CD4-positive, alpha-beta T cell treated with Interleukin-17A for 1 hour (primary cell): ENCODE results near the gene ZDHHC24.
"Not testable (repeated sequence)": the region's sequence is repeated elsewhere in the genome, so short reads cannot be mapped to it uniquely, and the experiment has no call there.

Experiments used
- DNase-seq: peaks from one replicate; pipeline ENCODE4 v3.0.0-alpha.2; 2020

Gene ZDHHC24

GRCh38 chr11:66543263-66544107, 2.4 kb downstream of the ZDHHC24 start:
- peak; percentile 82 for DNase-seq

- DNase-seq, result no peak
These were observed 3.5 kb downstream of the ZDHHC24 start for GRCh38 chr11:66542362-66542761.

DNA sequence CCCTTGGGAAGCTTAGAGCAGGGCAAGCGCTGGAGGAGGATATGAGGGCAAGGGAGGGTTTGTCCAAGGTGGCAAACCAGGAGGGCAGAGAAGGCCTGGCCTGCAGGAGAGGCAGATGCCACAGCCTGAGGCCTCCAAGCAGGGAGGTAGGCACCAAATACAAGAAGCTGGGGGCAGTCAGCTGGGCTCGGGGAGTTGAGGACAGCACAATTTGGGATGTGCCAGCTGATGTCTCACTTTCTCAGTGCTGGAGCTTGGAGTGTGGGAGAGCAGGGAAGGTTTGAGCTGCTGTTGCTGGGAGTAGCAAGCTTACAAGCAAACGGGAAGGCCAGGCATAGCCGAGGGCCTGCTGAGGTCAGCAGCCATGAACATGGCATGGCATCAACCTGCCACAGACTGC, 4.0 kb downstream of the ZDHHC24 start:
- no peak for DNase-seq

DNA sequence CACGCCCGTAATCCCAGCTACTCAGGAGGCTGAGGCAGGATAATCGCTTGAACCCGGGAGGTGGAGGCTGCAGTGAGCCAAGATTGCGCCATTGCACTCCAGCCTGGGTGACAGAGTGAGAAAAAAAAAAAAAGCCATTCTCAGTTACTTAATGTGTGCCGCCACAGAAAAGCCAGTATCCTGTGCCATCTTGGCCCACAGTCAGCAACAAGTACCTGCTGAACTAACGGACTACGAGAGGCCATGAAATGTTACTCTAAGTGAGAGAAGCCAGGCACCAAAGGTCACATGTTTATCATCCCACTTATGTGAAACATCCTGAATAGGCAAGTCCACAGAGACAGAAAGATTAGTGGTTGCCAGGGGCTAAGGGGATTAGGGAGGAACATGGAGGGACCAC, 5.2 kb downstream of the ZDHHC24 start:
- not testable (repeated sequence) for DNase-seq

- DNase-seq, result no peak
These were observed 6.0 kb downstream of the ZDHHC24 start for GRCh38 chr11:66539870-66540213.

GRCh38 chr11:66539170-66539869, 6.5 kb downstream of the ZDHHC24 start:
- DNase-seq, result no peak

GRCh38 chr11:66532784-66533183, 13.1 kb downstream of the ZDHHC24 start:
- no peak for DNase-seq

GRCh38 chr11:66531841-66532240, 14.0 kb downstream of the ZDHHC24 start:
- no peak for DNase-seq

DNA sequence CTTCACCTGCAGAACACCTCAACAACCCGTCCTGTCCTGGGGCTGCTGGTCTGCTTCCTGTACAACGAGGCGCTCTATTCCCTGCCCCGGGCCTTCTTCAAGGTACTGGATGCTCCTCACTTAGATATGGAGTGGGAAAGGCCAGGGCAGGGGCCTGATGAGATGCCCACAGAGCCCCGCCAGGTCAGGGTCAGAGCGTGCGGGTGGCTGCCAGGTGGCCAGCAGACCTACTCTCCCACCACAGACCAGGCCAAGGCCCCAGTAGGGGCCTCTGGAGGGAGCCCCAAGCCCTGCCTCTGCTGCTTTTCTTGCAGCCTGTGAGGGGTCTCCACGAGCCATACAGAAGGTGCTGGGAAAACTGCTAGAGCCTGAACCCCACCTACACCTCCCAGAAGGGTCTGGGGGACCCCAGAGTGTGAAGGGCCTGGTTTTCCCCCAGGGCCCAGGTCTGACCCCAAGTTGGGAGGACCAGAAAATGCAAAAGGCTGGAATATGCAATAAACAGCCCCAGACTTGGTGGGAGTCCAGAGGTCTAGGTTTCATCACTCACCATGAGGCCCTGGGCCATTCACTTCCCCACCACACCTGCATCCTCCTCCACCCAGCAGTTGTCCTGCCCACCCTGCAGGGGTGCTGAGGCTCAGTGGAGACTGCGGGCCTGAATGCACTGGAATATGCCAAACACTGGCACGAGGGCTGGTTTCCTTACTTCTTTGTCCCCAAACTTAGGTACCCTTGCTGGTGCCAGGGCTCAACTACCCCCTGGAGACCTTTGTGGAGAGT, 14.7 kb downstream of the ZDHHC24 start:
- DNase-seq, result no peak

GRCh38 chr11:66529655-66530054, 16.2 kb downstream of the ZDHHC24 start:
- no peak for DNase-seq

- DNase-seq, result no peak
These were observed 16.8 kb downstream of the ZDHHC24 start for GRCh38 chr11:66529069-66529468.

DNA sequence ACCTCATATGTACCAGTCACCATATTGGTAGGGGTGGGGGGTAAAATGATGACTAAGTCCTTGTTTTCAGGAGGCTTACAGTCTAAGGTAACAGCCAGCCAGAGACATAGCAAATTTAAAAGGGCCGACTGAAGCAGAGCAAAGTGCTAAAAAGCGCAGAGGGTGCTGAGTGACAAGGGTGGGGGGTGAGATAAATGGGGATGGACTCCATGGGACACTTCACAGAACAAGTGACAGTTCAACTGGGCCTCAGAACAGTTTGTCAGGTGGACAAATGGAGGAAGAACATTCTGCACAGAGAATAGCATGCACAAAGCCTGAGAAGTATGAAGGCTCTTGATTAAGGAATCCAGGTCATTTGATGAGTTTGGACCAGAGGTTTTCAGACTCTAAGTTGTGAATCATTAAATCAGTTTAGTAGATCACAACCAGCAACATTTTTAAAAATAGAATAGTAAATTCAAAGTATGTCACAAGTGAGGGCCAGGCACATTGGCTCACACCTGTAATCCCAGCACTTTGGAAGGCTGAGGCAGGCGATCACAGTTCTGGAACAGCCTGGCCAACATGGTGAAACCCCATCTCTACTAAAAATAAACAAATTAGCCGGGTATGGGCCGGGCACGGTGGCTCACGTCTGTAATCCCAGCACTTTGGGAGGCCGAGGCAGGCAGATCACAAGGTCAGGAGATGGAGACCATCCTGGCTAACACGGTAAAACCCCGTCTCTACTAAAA, 21.4 kb downstream of the ZDHHC24 start:
- DNase-seq, result no peak

- no peak for DNase-seq
These were observed 22.2 kb downstream of the ZDHHC24 start for GRCh38 chr11:66523611-66524010.

DNA sequence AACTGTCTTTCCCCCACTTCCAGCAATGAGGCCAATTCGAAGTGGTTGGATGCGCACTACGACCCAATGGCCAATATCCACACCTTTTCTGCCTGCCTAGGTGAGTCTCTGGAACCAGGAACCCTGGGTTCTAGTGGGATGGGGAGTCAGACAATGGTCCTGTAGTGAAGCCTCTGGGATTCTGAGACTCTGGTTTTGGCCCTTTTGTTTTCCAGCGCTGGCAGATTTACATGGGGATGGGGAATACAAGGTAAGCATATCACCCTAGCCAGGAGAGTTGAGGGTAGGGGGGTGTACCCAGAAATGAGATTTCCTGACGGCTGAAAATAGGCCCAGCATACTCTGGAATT, 34.9 kb downstream of the ZDHHC24 start:
- no peak for DNase-seq

DNA sequence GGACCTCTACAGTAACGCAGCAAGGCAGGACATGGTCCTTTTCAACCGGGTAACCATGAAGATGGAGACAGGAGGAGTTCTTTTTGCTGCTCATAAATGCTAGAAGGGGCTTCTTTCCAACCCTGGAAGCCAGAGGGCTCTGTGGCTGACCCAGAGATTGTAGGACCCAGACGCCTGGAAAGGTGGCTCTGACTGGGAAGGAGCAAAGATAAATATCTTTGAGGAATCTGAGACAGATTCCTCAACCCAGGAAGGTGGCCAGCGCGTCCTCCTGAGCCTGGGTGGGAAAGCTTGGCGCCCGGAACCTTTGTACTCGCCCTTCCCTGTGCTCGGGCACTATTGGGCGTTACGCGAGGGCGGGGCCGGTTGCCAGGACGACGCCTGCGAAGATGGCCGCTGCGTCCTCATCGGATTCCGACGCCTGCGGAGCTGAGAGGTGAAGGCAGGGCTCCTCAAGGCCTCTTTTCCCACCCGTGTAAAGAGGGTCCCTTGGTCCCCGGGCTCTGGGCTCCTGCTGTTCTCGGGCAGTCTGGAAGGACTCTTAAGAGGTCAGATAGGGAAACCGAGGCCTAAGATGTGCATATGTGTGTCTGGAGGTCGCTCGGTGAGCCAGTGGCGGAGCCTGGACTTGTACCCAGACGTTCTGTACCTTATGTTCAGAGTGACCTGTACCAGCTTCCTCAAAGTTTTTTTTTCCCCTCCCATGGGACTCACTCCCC, 35.4 kb downstream of the ZDHHC24 start, which contains the start of gene BBS1:
TSS of gene BBS1 (plus strand) at position 365 of the 719 bp plus-strand sequence. CDS start at position 390, 25 bp downstream.
- peak; percentile 84 for DNase-seq

DNA sequence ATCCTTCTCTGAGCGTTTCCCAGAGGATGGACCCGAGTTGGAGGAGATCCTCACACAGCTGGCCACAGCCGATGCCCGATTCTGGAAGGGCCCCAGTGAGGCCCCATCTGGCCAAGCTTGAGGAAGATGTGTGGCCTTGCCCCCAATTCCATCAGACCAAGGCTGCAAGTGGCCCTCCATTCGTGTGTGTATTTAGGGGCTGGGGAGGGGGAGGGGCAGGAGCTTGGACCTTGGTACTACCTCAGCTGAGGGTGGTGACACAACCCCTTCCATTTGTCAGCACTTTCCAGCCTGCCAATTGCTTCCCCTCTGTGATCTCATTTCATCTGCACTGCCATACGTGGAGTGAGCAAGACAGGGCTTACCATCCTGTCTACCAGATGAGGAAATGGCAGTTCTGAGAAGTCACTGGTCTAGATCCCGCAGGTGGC, 36.7 kb downstream of the ZDHHC24 start:
- DNase-seq, result no peak

- DNase-seq, result no peak
These were observed 40.5 kb downstream of the ZDHHC24 start for GRCh38 chr11:66505276-66505816.

DNA sequence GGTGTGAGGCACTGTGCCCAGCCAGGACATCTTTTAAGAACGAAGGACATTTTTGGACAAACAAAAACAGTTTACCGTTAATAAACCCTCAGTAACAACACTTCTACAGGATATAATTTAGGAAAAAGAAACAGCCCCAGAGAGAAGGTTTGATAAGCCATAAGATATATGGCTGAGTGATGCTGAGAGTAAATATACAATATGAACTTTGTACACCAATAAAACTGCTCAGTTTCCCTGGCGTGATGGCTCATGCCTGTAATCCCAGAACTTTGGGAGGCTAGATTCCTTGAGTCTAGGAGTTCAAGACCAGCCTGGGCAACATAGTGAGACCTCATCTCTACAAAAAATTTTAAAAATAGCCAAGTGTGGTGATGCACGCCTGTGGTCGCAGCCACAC, 47.3 kb downstream of the ZDHHC24 start:
- DNase-seq, result no peak

DNA sequence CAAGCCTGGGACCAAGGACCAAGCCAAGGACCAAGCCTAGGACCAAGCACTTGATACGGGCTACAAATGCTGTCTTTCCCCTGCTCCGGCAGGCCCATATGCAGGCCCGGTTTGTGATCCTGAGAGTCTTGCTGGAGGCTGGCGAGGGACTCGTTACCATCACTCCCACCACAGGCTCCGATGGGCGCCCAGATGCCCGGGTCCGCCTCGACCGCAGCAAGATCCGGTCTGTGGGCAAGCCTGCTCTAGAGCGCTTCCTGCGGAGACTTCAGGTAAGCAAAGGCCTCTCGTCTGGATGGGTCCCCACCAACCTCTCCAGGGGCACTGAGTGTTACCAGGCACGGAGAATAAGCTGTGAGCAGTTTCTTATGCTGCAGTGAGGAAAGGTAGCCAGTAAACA, 48.6 kb downstream of the ZDHHC24 start:
- DNase-seq, result no peak

- peak; percentile 11 for DNase-seq
These were observed 50.4 kb downstream of the ZDHHC24 start for GRCh38 chr11:66495401-66495854.

GRCh38 chr11:66494935-66495334, 50.9 kb downstream of the ZDHHC24 start:
- no peak for DNase-seq

DNA sequence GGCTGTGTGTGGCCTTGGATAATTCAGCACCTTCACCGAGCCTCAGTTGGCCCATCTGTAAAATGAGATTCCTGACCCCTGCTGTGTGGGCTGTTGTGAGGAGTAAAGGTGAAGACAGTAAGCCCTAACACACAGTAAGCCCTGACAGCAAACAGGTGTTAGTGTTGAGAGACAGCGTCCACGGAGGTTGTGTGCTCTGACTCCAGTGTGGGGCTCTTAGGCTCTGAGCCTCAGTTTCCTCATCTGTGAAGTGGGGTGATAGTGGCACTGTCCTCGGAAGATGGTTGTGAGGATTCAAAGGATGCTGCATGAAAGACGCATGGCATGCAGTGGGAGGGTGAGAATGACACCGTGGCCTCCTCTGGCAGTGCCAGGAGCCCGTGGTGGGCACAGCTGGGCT, 51.4 kb downstream of the ZDHHC24 start:
- DNase-seq, result no peak
